Measurements from ENCODE around the gene DDT.
"Not testable (repeated sequence)": the region's sequence is repeated elsewhere in the genome, so short reads cannot be mapped to it uniquely, and the experiment has no call there.

DDT gene

GRCh38 chr22:23949764-23950163, 24.5 kb downstream of the DDT start:
- not testable (repeated sequence) for DNase-seq

GRCh38 chr22:23947391-23947790, 26.9 kb downstream of the DDT start:
- DNase-seq, result not testable (repeated sequence)

DNA sequence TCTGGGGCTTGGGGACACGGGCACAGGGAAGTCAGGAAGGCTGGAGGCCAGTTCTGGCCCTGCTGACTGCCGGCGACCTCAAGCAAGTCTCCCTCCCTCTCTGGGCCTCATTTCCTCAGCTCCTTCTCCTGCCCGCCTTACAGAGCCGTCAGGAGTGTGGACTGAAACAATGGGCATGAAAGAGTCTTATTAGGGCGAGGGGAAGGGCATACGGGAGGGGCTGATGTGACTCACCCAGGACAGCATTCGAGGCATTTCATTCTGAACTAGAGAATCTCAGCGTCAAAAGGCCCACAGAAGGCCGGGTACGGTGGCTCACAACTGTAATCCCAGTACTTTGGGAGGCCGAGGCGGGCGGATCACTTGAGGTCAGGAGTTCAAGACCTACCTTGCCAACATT, 34.1 kb downstream of the DDT start:
- DNase-seq, result not testable (repeated sequence)

DNA sequence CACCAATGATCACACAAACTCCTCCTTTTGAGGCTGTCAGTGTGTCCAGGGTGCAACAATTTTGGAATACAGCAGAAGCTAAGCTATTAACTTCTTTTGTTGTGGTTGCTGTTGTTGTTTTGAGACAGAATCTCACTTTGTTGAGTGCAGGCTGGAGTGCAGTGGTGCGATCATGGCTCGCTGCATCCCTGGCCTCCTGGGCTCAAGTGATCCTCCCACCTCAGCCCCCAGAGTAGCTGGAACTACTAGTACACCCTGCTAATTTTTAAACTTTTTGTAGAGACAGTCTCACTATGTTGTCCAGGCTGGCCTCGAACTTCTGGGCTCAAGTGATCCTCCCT, 35.3 kb downstream of the DDT start:
- no peak for DNase-seq

DNA sequence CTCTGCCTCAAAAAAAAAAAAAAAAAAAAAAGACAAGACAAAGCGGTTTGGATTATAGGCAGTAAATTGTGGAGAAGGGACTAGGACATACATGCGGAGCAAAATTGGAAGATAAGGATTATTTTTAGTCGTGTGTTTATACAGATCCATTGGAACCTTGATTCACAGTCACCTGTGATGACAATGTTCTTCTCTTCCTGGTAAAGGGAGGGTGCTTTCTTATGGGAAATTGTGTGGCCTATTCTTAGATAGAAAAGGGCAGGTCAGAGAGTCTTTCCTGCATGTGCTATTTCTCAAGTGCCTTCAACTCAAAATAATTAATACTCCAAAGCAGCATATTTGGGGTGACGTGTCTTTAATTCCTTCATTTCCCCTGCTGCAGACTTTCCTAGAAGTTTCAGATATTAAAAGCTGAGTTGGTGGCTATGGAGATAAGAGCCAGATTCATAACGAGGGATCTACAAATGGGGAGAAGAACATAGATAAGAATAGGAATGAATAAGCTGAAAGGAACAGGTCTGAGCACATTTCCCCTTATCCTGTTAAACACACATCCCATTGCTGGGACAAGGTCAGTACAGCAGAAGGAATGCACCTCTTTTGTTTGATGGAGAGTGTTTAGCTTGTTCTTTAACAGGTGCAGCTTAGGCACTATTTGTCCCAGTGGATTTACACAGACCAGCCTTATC, 35.8 kb downstream of the DDT start:
- no peak for DNase-seq

- DNase-seq, result no peak
These were observed 47.7 kb downstream of the DDT start for GRCh38 chr22:23926561-23926960.

- DNase-seq, result no peak
These were observed 49.1 kb downstream of the DDT start for GRCh38 chr22:23925020-23925606.

GRCh38 chr22:23922921-23923320, 51.3 kb downstream of the DDT start:
- no peak for DNase-seq

DNA sequence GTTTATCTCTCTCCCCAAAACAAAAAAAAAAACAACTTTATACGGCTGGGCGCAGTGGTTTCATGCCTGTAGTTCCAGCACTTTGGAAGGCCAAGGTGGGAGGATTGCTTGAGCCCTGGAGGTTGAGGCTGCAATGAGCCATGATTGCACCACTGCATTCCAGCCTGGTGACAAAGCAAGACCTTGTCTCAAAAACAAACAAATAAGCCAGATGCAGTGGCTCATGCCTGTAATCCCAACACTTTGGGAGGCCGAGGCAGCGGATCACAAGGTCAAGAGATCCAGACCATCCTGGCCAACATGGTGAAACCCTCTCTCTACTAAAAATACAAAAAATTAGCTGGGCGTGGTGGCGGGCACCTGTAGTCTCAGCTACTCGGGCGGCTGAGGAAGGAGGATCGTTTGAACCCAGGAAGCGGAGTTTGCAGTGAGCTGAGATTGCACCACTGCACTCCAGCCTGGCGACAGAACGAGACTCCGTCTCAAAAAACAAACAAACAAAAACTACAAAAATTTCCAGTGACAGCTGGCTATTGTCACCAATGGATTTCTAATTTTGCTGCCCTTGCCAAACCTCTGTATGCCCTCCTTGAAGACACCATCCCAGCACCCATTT, 52.5 kb downstream of the DDT start:
- DNase-seq, result not testable (repeated sequence)

Data from NCI-H2107 (cell line).